Stimulated activated CD4-positive, alpha-beta T cell treated with anti-CD3 and anti-CD28 coated beads, TNF-alpha, amount 100 ng/mL, for 1 hour (primary cell): ENCODE data around the gene PRKCB.
"Not testable (repeated sequence)": the region's sequence is repeated elsewhere in the genome, so short reads cannot be mapped to it uniquely, and the experiment has no call there.

Source experiments
- DNase-seq, 3 donors: peaks; one replicate each; pipeline ENCODE4 v3.0.0-alpha.2; 2020; ENCODE audit warnings: low read depth in 3 of 3, low spot score in 1 of 3

Gene PRKCB

DNA sequence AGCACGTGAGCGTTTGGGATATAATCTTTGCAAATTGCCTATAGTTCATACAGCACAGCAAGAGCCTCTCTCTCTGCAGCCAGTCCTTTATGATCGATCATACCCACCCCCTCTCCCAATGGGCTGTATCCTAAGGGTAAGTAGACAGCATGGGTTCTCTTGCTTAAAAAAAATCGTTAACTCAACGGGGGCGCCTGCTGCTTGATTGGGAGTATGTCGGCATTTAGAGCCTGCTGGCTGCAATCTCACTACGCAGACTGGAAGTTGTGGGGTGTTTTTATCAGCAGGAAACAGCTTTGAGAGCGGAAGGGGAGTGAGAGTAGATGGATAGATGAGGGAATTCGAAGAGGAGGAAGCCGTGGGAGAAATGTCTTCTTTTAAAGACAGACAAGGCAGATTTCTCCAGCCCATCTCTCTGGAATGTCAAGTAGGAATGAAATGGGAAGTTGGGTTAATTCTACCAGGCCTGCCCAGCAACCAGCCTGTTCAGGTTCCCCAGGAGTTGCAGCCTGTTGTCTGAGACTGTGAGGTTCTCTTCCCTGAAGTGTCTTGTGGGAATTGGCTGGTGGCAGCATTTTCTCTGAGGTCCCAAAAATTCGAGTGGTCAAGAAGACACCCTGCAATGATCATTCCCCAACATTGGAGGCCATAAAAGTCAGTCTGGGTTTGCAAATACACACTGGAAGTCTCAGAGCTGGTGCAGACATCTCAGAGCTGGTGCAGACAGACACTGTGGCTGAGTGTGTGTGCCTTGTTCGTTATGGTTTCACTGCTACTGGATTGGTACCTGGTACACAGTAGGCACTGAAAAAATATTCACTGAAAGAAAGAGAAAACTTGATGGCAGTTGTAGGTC, 65.6 kb downstream of the PRKCB start:
- DNase-seq, result no peak

DNA sequence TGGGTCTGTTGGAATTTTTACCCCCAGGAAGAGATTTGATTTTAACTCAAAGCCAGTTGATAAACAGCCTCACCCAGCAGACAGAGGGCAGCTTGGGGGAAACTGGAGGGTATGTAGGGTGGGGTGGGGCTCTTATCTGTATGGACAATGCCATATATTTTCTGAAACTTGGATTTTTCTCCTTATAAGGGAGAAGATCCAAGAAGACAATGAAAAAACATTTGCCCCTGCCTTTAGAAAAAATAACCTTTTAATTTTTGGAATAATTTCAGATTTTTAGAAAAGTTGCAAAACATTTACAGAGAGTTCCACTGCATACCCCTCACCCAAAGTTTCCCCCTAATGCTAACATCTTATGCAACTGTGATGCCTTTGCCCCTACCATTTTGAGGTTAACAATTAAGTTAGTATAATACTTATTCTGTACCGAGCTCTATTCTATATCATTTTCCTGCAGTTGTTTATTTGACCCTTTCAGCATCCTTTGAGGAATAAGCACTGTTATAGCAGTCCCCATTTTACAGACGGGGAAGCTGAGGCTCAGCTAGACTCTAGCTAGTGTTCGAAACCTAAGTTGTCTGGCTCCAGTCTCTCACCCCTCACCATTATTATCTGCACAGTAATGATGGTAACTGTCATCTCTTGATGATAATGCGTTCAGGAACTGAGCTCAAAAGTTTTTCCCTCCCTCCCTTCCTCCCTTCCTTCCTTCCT, 66.4 kb downstream of the PRKCB start:
- DNase-seq, result no peak

GRCh38 chr16:23902748-23903414, 67.1 kb downstream of the PRKCB start:
- no peak for DNase-seq

DNA sequence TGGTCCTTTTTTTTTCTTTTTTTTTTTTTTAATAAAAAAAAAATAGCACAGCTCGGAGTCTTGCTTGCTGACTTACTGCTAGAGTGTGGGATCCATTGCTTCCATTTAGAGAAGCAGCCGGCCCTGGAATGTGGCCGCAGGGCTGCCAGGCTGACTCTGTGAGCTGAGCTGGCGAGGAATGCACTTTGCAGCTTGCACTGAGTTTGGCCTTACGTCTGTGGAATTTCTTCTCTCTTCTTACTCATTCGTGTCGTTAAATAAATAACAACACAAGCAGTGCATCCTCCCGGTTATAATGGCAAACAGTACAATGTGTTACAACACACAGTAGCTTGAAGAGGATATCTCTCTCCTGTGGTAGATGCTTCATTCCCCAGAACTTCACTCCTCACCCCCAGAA, 69.2 kb downstream of the PRKCB start:
- DNase-seq, result no peak

DNA sequence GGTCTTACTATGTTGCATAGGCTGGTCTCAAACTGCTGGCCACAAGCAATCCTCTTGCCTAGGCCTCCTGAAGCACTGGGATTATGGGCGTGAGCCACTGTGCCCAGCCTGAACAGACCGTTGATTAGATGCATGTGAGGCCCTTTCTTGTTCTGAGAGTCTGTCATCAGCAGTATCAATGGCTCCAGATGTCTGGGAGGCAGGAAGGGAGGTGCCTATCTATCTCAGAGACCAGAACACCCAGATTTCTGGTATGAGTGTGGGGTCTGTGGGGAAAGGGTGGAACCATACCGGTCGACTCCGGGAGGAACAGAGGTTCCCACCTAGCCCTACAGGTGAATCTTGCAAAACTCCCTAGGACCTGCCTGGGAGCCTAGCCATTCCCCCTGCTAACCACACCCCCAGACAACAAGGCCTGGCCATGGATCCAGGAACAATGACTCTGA, 71.7 kb downstream of the PRKCB start:
- no peak for DNase-seq

DNA sequence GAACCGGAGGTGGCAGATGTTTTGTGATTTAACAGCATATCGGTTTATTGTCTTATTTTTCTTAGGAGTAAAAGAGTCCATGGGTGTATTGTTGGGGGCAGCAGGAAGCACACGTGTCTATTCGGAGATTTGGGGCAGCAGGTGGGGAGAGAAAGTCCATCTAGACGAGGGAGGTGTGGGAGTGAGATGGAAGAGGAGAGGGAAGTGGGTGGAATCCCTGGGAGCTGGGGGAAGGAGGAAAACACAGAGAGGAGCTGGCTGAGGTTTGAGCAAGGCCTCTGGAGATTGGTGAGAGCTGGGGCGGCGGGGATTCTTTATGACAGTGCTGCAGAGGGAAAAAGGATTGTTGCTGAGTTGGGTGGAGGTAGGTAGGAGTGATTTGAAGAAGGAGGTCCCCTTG, 72.1 kb downstream of the PRKCB start:
- DNase-seq, result no peak

- no peak for DNase-seq
These were observed 73.0 kb downstream of the PRKCB start for GRCh38 chr16:23908790-23909189.

GRCh38 chr16:23909792-23910418, 74.1 kb downstream of the PRKCB start:
- no peak for DNase-seq

- DNase-seq, result no peak
These were observed 79.3 kb downstream of the PRKCB start for GRCh38 chr16:23914946-23915530.

- DNase-seq, result not testable (repeated sequence)
These were observed 80.8 kb downstream of the PRKCB start for GRCh38 chr16:23916552-23916951.

DNA sequence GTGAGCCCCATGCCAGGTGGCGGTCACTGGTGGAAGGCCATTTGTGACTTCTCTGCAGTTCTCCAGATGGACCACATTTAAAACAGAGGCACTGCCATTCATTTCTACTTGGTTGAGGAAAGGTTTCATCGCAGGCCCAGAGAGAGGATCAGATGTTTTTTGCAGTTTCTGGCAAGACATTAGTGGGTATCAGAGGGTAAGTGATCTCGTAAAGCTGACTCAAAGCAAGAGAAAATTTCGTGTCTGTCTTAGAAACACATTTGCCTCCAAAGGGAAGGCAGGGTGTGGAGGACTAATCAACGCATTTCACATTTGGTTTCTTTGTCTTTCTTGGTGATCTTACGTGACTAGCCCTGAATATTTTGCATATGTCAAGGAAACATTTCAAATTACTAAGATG, 81.8 kb downstream of the PRKCB start:
- no peak for DNase-seq

- no peak for DNase-seq
These were observed 84.7 kb downstream of the PRKCB start for GRCh38 chr16:23920446-23920845.

DNA sequence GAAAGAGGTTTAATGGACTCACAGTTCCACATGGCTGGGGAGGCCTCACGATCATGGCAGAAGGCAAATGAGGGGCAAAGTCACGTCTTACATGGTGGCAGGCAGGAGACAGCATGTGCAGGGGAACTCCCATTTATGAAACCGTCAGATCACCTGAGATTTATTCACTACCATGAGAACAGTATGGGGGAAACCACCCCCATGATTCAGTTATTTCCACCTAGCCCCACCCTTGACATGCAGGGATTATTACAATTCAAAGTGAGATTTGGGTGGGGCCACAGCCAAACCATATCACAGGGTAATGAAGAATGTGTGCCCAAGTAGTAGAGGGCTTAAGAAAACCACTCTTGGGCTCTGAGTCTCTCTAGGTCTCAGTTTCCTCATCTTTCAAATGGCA, 85.1 kb downstream of the PRKCB start:
- no peak for DNase-seq

GRCh38 chr16:23922406-23922805, 86.6 kb downstream of the PRKCB start:
- DNase-seq, result no peak

GRCh38 chr16:23924128-23924527, 88.3 kb downstream of the PRKCB start:
- DNase-seq, result no peak

DNA sequence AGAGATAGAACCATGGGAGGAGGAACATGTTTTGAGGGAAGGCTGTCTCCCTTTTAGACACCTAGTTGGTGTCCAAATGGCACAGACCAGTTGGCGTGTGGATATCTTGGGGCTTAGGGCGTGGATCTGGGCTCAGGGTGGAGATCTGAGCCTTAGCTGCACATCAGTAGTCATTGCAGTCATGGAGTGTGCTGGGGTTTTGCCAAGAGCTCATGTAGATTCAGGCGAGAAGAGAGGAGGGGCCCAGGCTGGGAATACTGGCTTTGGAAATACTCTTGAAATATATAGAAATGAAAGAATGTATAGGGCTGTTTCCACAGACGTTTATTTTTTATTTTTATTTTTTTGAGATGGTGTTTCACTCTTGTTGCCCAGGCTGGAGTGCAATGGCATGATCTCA, 92.0 kb downstream of the PRKCB start:
- DNase-seq, result no peak

DNA sequence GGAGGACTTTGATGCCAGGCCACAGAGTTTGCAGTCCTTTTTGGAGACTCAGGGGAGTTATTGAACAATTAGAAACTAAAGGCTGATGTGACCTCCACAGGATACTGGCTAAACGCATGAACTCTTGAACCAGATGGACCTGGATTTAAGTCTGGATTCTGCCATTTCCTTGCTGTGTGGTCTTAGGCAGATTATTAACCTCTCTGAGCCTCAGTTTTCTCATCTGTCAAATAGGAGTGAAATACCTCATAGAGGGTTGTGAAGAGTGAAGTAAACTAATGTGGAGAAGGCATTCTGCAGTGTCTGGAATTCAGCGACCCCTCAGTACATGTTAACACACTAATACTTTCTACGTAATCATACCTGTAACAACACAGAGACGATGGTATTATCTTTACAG, 93.5 kb downstream of the PRKCB start:
- DNase-seq, result no peak

GRCh38 chr16:23929856-23930255, 94.1 kb downstream of the PRKCB start:
- no peak for DNase-seq

- no peak for DNase-seq
These were observed 95.0 kb downstream of the PRKCB start for GRCh38 chr16:23930791-23931190.

- DNase-seq, result no peak
These were observed 95.4 kb downstream of the PRKCB start for GRCh38 chr16:23931199-23931598.

- not testable (repeated sequence) for DNase-seq
These were observed 97.9 kb downstream of the PRKCB start for GRCh38 chr16:23933650-23934049.
